NCI-H2029 treated with DMSO at 0.1 percent for 48 hours (cell line): ENCODE results near the gene CLASP1.
"Not testable (repeated sequence)": the region's sequence is repeated elsewhere in the genome, so short reads cannot be mapped to it uniquely, and the experiment has no call there.

Experiments
- DNase-seq: peaks from one replicate; lab custom pipeline; 2025; lab: John Stamatoyannopoulos, UW

The CLASP1 gene

GRCh38 chr2:121348128-121348740, 301.0 kb downstream of the CLASP1 start:
- no peak for DNase-seq

GRCh38 chr2:121346859-121347258, 302.4 kb downstream of the CLASP1 start:
- DNase-seq, result peak; percentile 85

GRCh38 chr2:121346407-121346806, 302.9 kb downstream of the CLASP1 start:
- no peak for DNase-seq

- no peak for DNase-seq
Observed at GRCh38 chr2:121345887-121346286, 303.4 kb downstream of the CLASP1 start.

- DNase-seq, result no peak
Observed at GRCh38 chr2:121345101-121345500, 304.2 kb downstream of the CLASP1 start.

- not testable (repeated sequence) for DNase-seq
Observed at GRCh38 chr2:121343828-121344399, 305.3 kb downstream of the CLASP1 start.

GRCh38 chr2:121343191-121343590, 306.1 kb downstream of the CLASP1 start:
- peak; percentile 18 for DNase-seq

GRCh38 chr2:121342751-121343150, 306.5 kb downstream of the CLASP1 start:
- DNase-seq, result no peak

- DNase-seq, result no peak
Observed at GRCh38 chr2:121340926-121341325, 308.3 kb downstream of the CLASP1 start.

GRCh38 chr2:121338281-121338680, 311.0 kb downstream of the CLASP1 start:
- no peak for DNase-seq

- peak; percentile 12 for DNase-seq
Observed at GRCh38 chr2:121336528-121337294, 312.6 kb downstream of the CLASP1 start.

GRCh38 chr2:121335294-121336290, 313.7 kb downstream of the CLASP1 start:
- no peak for DNase-seq

- DNase-seq, result no peak
Observed at GRCh38 chr2:121334581-121335293, 314.5 kb downstream of the CLASP1 start.

- DNase-seq, result no peak
Observed at GRCh38 chr2:121333834-121334558, 315.3 kb downstream of the CLASP1 start.

- no peak for DNase-seq
Observed at GRCh38 chr2:121333231-121333630, 316.0 kb downstream of the CLASP1 start.

- not testable (repeated sequence) for DNase-seq
Observed at GRCh38 chr2:121331324-121331723, 317.9 kb downstream of the CLASP1 start.

GRCh38 chr2:121330921-121331320, 318.3 kb downstream of the CLASP1 start:
- DNase-seq, result no peak

GRCh38 chr2:121329786-121330185, 319.5 kb downstream of the CLASP1 start:
- no peak for DNase-seq

GRCh38 chr2:121326628-121327027, 322.6 kb downstream of the CLASP1 start:
- no peak for DNase-seq

- DNase-seq, result no peak
Observed at GRCh38 chr2:121324601-121325000, 324.7 kb downstream of the CLASP1 start.

GRCh38 chr2:121321476-121321875, 327.8 kb downstream of the CLASP1 start:
- no peak for DNase-seq
